Stomach (tissue), 9 donors: ENCODE measurements around the gene SPATA33. TPM values are rescaled to one million over a fixed set of nuclear protein-coding genes. Genes with fewer than 3 reads are reported as not detected.

ENCODE experiments used
- DNase-seq, 2 donors: peaks; one replicate each; pipeline versions ENCODE4 v3.0.0 to v3.0.0-alpha.2; 2013 to 2019
- H3K27ac ChIP-seq, 5 donors: fragments of 200-600 bp in 4 of 5; sonication (generic) in 4 of 5; one replicate each; pipeline ENCODE4 v1.5.1; 2013 to 2019; ENCODE audit warnings: mild to moderate bottlenecking in 1 of 5, moderate library complexity in 1 of 5
- H3K27me3 ChIP-seq, 3 donors: fragments of 200-600 bp; sonication (generic); one replicate each; pipeline ENCODE4 v1.5.1; 2017 to 2019; ENCODE audit warnings: mixed run types in 1 of 3
- H3K36me3 ChIP-seq, 4 donors: fragments of 200-600 bp; sonication (generic); 1 replicate in 3 of 4; 2 replicates in 1 of 4; pipeline ENCODE4 v1.5.1; 2016 to 2019
- H3K4me1 ChIP-seq, 4 donors: fragments of 200-600 bp; sonication (generic); one replicate each; pipeline ENCODE4 v1.5.1; 2016 to 2019
- H3K4me3 ChIP-seq, 4 donors: fragments of 200-600 bp; sonication (generic) in 3 of 4; one replicate each; pipeline ENCODE4 v1.5.1; 2016 to 2019; ENCODE audit warnings: mild to moderate bottlenecking in 1 of 4
- H3K9me3 ChIP-seq, 4 donors: fragments of 200-600 bp; sonication (generic); one replicate each; pipeline ENCODE4 v1.5.1; 2016 to 2019
- EP300 ChIP-seq: sonication (generic); formaldehyde crosslinking; IDR thresholded peaks from one replicate; pipeline ENCODE4 v1.6.1; 2017; ENCODE audit warnings: antibody characterized with exemption
- POLR2A ChIP-seq, 4 donors: fragments of 450-650 bp; IDR thresholded peaks; one replicate each; pipeline ENCODE4 v1.6.1; 2016; ENCODE audit warnings: antibody characterized with exemption in 4 of 4, control low read depth in 2 of 4, mild to moderate bottlenecking in 1 of 4, moderate library complexity in 1 of 4
- POLR2AphosphoS5 ChIP-seq, 3 donors: sonication (generic); formaldehyde crosslinking; IDR thresholded peaks; one replicate each; pipeline ENCODE4 v1.6.1; 2016; ENCODE audit warnings: antibody characterized with exemption in 3 of 3
- WGBS, 5 donors: extraction: QIAGEN DNeasy Blood & Tissue Kit in 3 of 5; methylation state at CpG; one replicate each; pipeline versions ENCODE4 v1.1.5 to v1.1.7; 2013 to 2018; 5-methylcytosine and 5-hydroxymethylcytosine counted together
- intact Hi-C: fragments of 100-400 bp; cut with DNase I; formaldehyde crosslinking; loops from one replicate; pipeline ENCODE4 v1.15.1; 2023; ENCODE audit warnings: low total_unique reads
- polyA plus RNA-seq, 3 donors: library from polyadenylated mRNA; stranded (reverse); fragments of 200-250 nt; gene quantifications; one replicate each; pipeline ENCODE4 v1.2.3, GENCODE V29; 2013
- total RNA-seq, 5 donors: library from RNA; depleted of rRNA; stranded (reverse); fragments of >200 nt; gene quantifications; one replicate each; pipeline versions ENCODE4 v1.1.0 to v1.2.3, GENCODE V29; 2014 to 2016
- TF ChIP-seq, protein P1 (sequence below), 7 experiments: fragments of 450-650 bp in 4 of 7; fragments of 200-600 bp in 3 of 7; sonication (generic) in 3 of 7; IDR thresholded peaks; one replicate each; pipeline ENCODE4 v1.5.1; 2016 to 2019; ENCODE audit warnings: antibody characterized with exemption in 7 of 7, control low read depth in 2 of 7, mild to moderate bottlenecking in 1 of 7
- donor health status: healthy with polysubstance abuse.
- donor health status: Bipolar disorder and iron deficiency.
- donor health status: healthy.

The SPATA33 gene
- total and polyA plus RNA-seq, 8 donors: 3.2 to 181 (median 11.1) TPM

DNA sequence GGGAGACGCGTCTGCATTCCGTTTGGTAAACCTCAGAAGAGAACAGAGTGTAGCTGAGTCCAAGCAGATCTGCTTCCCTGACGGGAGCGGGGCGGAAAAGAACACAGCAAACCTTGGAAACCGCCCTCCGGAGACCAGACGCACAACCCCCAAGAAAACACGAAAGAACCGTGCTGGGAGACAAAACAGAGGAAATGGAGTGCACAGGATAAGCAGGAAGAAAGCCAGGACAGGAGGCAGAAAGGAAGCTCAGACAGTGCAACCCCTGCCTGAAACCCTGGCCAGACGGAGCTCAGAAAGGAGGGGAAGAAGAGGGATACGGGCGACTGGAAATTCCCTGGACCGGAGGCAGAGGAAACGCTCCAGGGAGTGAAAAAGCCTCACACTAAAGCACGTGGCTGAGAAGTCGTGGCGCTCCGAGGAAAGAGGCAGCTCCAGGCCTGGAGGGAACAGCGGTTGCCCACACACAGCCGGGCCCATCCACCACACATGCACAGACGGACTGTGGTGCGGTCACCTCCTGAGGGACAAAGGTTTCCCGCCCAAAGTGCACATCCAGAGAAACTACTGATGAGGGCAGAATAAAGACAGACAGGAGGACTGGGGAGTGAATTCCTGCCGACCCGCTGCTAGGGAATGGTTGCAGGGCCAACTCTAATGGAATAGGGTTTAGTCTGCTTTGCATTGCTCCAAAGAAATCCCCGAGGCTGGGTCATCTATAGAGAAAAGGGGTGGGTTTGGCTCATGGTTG is 34.0 kb upstream of the SPATA33 start:
- H3K27me3 ChIP-seq: peaks cover 0 to 65% (median 5%) of the 10 kb centered on the region in 3 donors
- H3K4me3 ChIP-seq: no peak overlapping the region
- 47 to 65% (median 64%) methylated on average over 28 of the region's 28 CpGs for WGBS, 5 donors
- H3K9me3 ChIP-seq: no peaks in the 10 kb centered on the region
- H3K4me1 ChIP-seq: no peaks in the 10 kb centered on the region
- peak overlapping the region in 3 of 5 donors; percentile 0 to 12 (median 8) for H3K27ac ChIP-seq
- H3K36me3 ChIP-seq: no peaks in the 10 kb centered on the region
- intact Hi-C loops: no loop called here
- TF ChIP-seq EP300: no peak
- no peak for TF ChIP-seq POLR2A (IDR thresholded peaks at IDR 0.05)
- TF ChIP-seq, protein P1, sequence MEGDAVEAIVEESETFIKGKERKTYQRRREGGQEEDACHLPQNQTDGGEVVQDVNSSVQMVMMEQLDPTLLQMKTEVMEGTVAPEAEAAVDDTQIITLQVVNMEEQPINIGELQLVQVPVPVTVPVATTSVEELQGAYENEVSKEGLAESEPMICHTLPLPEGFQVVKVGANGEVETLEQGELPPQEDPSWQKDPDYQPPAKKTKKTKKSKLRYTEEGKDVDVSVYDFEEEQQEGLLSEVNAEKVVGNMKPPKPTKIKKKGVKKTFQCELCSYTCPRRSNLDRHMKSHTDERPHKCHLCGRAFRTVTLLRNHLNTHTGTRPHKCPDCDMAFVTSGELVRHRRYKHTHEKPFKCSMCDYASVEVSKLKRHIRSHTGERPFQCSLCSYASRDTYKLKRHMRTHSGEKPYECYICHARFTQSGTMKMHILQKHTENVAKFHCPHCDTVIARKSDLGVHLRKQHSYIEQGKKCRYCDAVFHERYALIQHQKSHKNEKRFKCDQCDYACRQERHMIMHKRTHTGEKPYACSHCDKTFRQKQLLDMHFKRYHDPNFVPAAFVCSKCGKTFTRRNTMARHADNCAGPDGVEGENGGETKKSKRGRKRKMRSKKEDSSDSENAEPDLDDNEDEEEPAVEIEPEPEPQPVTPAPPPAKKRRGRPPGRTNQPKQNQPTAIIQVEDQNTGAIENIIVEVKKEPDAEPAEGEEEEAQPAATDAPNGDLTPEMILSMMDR (IDR thresholded peaks at IDR 0.05): no peak
- no peak for TF ChIP-seq POLR2AphosphoS5 (IDR thresholded peaks at IDR 0.05)
- DNase-seq: no peak

GRCh38 chr16:89624777-89625761 is 32.6 kb upstream of the SPATA33 start:
- Histone ChIP-seq H3K4me3 (no peak overlapping the region), H3K27me3 (peaks cover 0 to 60% (median 5%) of the 10 kb centered on the region in 3 donors), H3K36me3 (no peaks in the 10 kb centered on the region), H3K27ac (no peak overlapping the region), H3K4me1 (no peaks in the 10 kb centered on the region), H3K9me3 (peaks cover 0 to 3% (median 0%) of the 10 kb centered on the region in 4 donors)
- DNase-seq: no peak
- intact Hi-C loops: no loop called here
- TF ChIP-seq POLR2A (IDR thresholded peaks at IDR 0.05): no peak
- TF ChIP-seq, protein P1 (IDR thresholded peaks at IDR 0.05): no peak
- no peak for TF ChIP-seq EP300
- no peak for TF ChIP-seq POLR2AphosphoS5 (IDR thresholded peaks at IDR 0.05)
- 24 to 41% (median 30%) methylated on average over 17 to 21 of the region's 21 CpGs for WGBS, 5 donors

GRCh38 chr16:89629827-89630610 is 27.6 kb upstream of the SPATA33 start:
- Histone ChIP-seq H3K4me1 (peaks cover 5 to 11% (median 10%) of the 10 kb centered on the region in 4 donors), H3K4me3 (no peak overlapping the region), H3K36me3 (no peaks in the 10 kb centered on the region), H3K9me3 (peaks cover 0 to 5% (median 0%) of the 10 kb centered on the region in 4 donors), H3K27ac (no peak overlapping the region), H3K27me3 (peaks cover 0 to 44% (median 4%) of the 10 kb centered on the region in 3 donors)
- no peak for DNase-seq
- 88 to 97% (median 91%) methylated on average over 8 to 17 of the region's 17 CpGs for WGBS, 5 donors
- intact Hi-C loops: no loop called here
- no peak for TF ChIP-seq POLR2AphosphoS5 (IDR thresholded peaks at IDR 0.05)
- TF ChIP-seq, protein P1 (IDR thresholded peaks at IDR 0.05): no peak
- TF ChIP-seq POLR2A (IDR thresholded peaks at IDR 0.05): no peak
- no peak for TF ChIP-seq EP300
